Right lung (tissue), 10 donors: Measurements from ENCODE around the gene PLEKHM3. TPM values are rescaled to one million over a fixed set of nuclear protein-coding genes. Genes with fewer than 3 reads are reported as not detected.

Experiments
- DNase-seq, 2 donors: peaks; one replicate each; pipeline ENCODE4 v3.0.0-alpha.2; 2013
- long read RNA-seq, 8 donors: transcript quantifications; one replicate each; lab custom pipeline, GENCODE V29; 2026
- polyA plus RNA-seq, 5 donors: library from polyadenylated mRNA; unstranded; fragments of 120-200 nt; gene quantifications; one replicate each; pipeline versions ENCODE4 v1.2.1 to v1.2.3, GENCODE V29; 2013; ENCODE audit warnings: inconsistent platforms in 1 of 5, low replicate concordance in 1 of 5; ENCODE audit not compliant: insufficient read length in 5 of 5, insufficient read depth in 1 of 5

The PLEKHM3 gene
- polyA plus RNA-seq, result 10 to 100 TPM; 12.1 to 15.8 (median 14.6) TPM
- long read RNA-seq, donor 1, result 0 reads
- long read RNA-seq, donor 2, result 0 reads
- long read RNA-seq, donor 3, full-length matches to known transcripts, result 1 of 1 reads
- long read RNA-seq, donor 3, partial matches to known transcripts, result 0 of 1 reads
- long read RNA-seq, donor 3, other reads (novel, unspliced or antisense), result 0 of 1 reads
- long read RNA-seq, donor 4, full-length matches to known transcripts, result 1 of 1 reads
- long read RNA-seq, donor 4, partial matches to known transcripts, result 0 of 1 reads
- long read RNA-seq, donor 4, other reads (novel, unspliced or antisense), result 0 of 1 reads
- long read RNA-seq, donor 5, full-length matches to known transcripts, result 1 of 1 reads
- long read RNA-seq, donor 5, partial matches to known transcripts, result 0 of 1 reads
- long read RNA-seq, donor 5, other reads (novel, unspliced or antisense), result 0 of 1 reads
- long read RNA-seq, donor 6, full-length matches to known transcripts, result 1 of 1 reads
- long read RNA-seq, donor 6, partial matches to known transcripts, result 0 of 1 reads
- long read RNA-seq, donor 6, other reads (novel, unspliced or antisense), result 0 of 1 reads
- long read RNA-seq, donor 7, result 0 reads
- long read RNA-seq, donor 8, result 0 reads

GRCh38 chr2:208025037-208025813, at the start of gene PLEKHM3:
Gene PLEKHM3 (minus strand): TSS chr2:208025527. CDS start chr2:208001639, 23,888 bp downstream.
- DNase-seq, result peak; percentile 77 to 83

- no peak for DNase-seq
Measured at GRCh38 chr2:208074610-208075356, 49.5 kb upstream of the PLEKHM3 start.

- DNase-seq, result peak; percentile 44 to 52
Measured at GRCh38 chr2:208072250-208072892, 47.0 kb upstream of the PLEKHM3 start.

- DNase-seq, result no peak
Measured at GRCh38 chr2:208069186-208069585, 43.9 kb upstream of the PLEKHM3 start.

- DNase-seq, result no peak
Measured at GRCh38 chr2:208066016-208066415, 40.7 kb upstream of the PLEKHM3 start.

GRCh38 chr2:208065476-208065875, 40.1 kb upstream of the PLEKHM3 start:
- no peak for DNase-seq

- no peak for DNase-seq
Measured at GRCh38 chr2:208064220-208064961, 39.1 kb upstream of the PLEKHM3 start.

GRCh38 chr2:208062961-208063360, 37.6 kb upstream of the PLEKHM3 start:
- DNase-seq, result no peak

GRCh38 chr2:208062113-208062512, 36.8 kb upstream of the PLEKHM3 start:
- no peak for DNase-seq

GRCh38 chr2:208057108-208057507, 31.8 kb upstream of the PLEKHM3 start:
- no peak for DNase-seq

- DNase-seq, result no peak
Measured at GRCh38 chr2:208049441-208049840, 24.1 kb upstream of the PLEKHM3 start.

- DNase-seq, result no peak
Measured at GRCh38 chr2:208049006-208049405, 23.7 kb upstream of the PLEKHM3 start.

GRCh38 chr2:208047840-208048239, 22.5 kb upstream of the PLEKHM3 start:
- DNase-seq, result no peak

GRCh38 chr2:208046686-208047085, 21.4 kb upstream of the PLEKHM3 start:
- DNase-seq, result no peak

- DNase-seq, result no peak
Measured at GRCh38 chr2:208042450-208042849, 17.1 kb upstream of the PLEKHM3 start.

GRCh38 chr2:208042041-208042440, 16.7 kb upstream of the PLEKHM3 start:
- DNase-seq, result no peak

- peak; percentile 13 to 34 for DNase-seq
Measured at GRCh38 chr2:208040199-208041171, 15.2 kb upstream of the PLEKHM3 start.

GRCh38 chr2:208039376-208040110, 14.2 kb upstream of the PLEKHM3 start:
- DNase-seq, result no peak
